Gastroesophageal sphincter (tissue), 4 donors: Measurements from ENCODE around the gene THY1. TPM values are rescaled to one million over a fixed set of nuclear protein-coding genes. Genes with fewer than 3 reads are reported as not detected.

Experiments used
- ATAC-seq: fragments of 150-250 bp; one replicate; pipeline ENCODE4 v1.9.1; 2016; ENCODE audit warnings: mild to moderate bottlenecking, moderate library complexity
- H3K27ac ChIP-seq, 4 donors: fragments of 200-600 bp; sonication (generic) in 3 of 4; 1 replicate in 3 of 4; 2 replicates in 1 of 4; pipeline ENCODE4 v1.5.1; 2016 to 2019
- H3K27me3 ChIP-seq: fragments of 200-600 bp; sonication (generic); one replicate; pipeline ENCODE4 v1.5.1; 2019
- H3K36me3 ChIP-seq, 2 donors: fragments of 200-600 bp; sonication (generic); one replicate each; pipeline ENCODE4 v1.5.1; 2019; ENCODE audit warnings: control low read depth in 1 of 2
- H3K4me1 ChIP-seq, 3 donors: fragments of 200-600 bp; sonication (generic); 1 replicate in 2 of 3; 2 replicates in 1 of 3; pipeline ENCODE4 v1.5.1; 2016 to 2019; ENCODE audit warnings: control low read depth in 2 of 3
- H3K4me3 ChIP-seq, 2 donors: fragments of 200-600 bp; sonication (generic); one replicate each; pipeline ENCODE4 v1.5.1; 2019; ENCODE audit warnings: mild to moderate bottlenecking in 1 of 2, moderate library complexity in 1 of 2
- H3K9me3 ChIP-seq, 3 donors: fragments of 200-600 bp; sonication (generic); one replicate each; pipeline ENCODE4 v1.5.1; 2017 to 2019; ENCODE audit warnings: control low read depth in 2 of 3
- CTCF ChIP-seq, 4 experiments: fragments of 200-600 bp in 2 of 4; fragments of 450-650 bp in 2 of 4; sonication (generic) in 1 of 4; IDR thresholded peaks; one replicate each; pipeline ENCODE4 v1.5.1; 2017 to 2019; ENCODE audit warnings: antibody characterized with exemption in 4 of 4, mild to moderate bottlenecking in 2 of 4, moderate library complexity in 2 of 4
- EP300 ChIP-seq: sonication (generic); formaldehyde crosslinking; IDR thresholded peaks from one replicate; pipeline ENCODE4 v1.6.1; 2017; ENCODE audit warnings: antibody characterized with exemption, mild to moderate bottlenecking
- POLR2A ChIP-seq, 2 donors: fragments of 450-650 bp; IDR thresholded peaks; one replicate each; pipeline ENCODE4 v1.6.1; 2017; ENCODE audit warnings: antibody characterized with exemption in 2 of 2, mild to moderate bottlenecking in 2 of 2, moderate library complexity in 1 of 2
- POLR2AphosphoS5 ChIP-seq: sonication (generic); formaldehyde crosslinking; IDR thresholded peaks from one replicate; pipeline ENCODE4 v1.6.1; 2017; ENCODE audit warnings: antibody characterized with exemption
- WGBS, 2 donors: methylation state at CpG; one replicate each; pipeline ENCODE4 v1.1.5; 2018; ENCODE audit warnings: low coverage in 1 of 2; 5-methylcytosine and 5-hydroxymethylcytosine counted together
- total RNA-seq, 4 donors: library from RNA; depleted of rRNA; stranded (reverse); fragments of >200 nt; gene quantifications; one replicate each; pipeline ENCODE4 v1.1.0, GENCODE V29; 2016

The THY1 gene
- total RNA-seq, 4 donors from 2014 or later = 2.5 to 34.5 (median 16.8) TPM

- Histone ChIP-seq H3K9me3 (no peaks in the 10 kb centered on the region), H3K4me1 (peaks cover 0 to 27% (median 16%) of the 10 kb centered on the region in 3 donors), H3K27ac (no peak overlapping the region), H3K27me3 (peaks cover 20% of the 10 kb centered on the region), H3K36me3 (no peaks in the 10 kb centered on the region), H3K4me3 (no peak overlapping the region)
- WGBS, 2 donors = 63 to 87% methylated on average over 3 to 4 of the region's 4 CpGs
- TF ChIP-seq POLR2A (IDR thresholded peaks at IDR 0.05) (no peak), EP300 (no peak), CTCF (IDR thresholded peaks at IDR 0.05) (no peak), POLR2AphosphoS5 (no peak)
- no peak for ATAC-seq
Measured at GRCh38 chr11:119426142-119426541, 3.2 kb upstream of the THY1 start.

- Histone ChIP-seq H3K27me3 (peaks cover 33% of the 10 kb centered on the region), H3K4me3 (no peak overlapping the region), H3K9me3 (no peaks in the 10 kb centered on the region), H3K27ac (no peak overlapping the region), H3K4me1 (peaks cover 0 to 29% (median 16%) of the 10 kb centered on the region in 3 donors), H3K36me3 (no peaks in the 10 kb centered on the region)
- TF ChIP-seq CTCF (IDR thresholded peaks at IDR 0.05) = no peak
- no peak for TF ChIP-seq POLR2A (IDR thresholded peaks at IDR 0.05)
- TF ChIP-seq POLR2AphosphoS5 = no peak
- TF ChIP-seq EP300 = no peak
- ATAC-seq = no peak
- WGBS, 2 donors = 79% methylated on average over 2 of the region's 2 CpGs; no CpG with 5 or more reads in 1 of the 2 donors
Measured at GRCh38 chr11:119424775-119425174, 1.8 kb upstream of the THY1 start.

GRCh38 chr11:119424276-119424675 lies 1.3 kb upstream of the THY1 start:
- Histone ChIP-seq H3K9me3 (no peaks in the 10 kb centered on the region), H3K27me3 (peaks cover 33% of the 10 kb centered on the region), H3K27ac (no peak overlapping the region), H3K4me1 (peaks cover 0 to 29% (median 16%) of the 10 kb centered on the region in 3 donors), H3K4me3 (no peak overlapping the region), H3K36me3 (no peaks in the 10 kb centered on the region)
- no peak for TF ChIP-seq EP300
- no peak for TF ChIP-seq CTCF (IDR thresholded peaks at IDR 0.05)
- no peak for TF ChIP-seq POLR2A (IDR thresholded peaks at IDR 0.05)
- no peak for TF ChIP-seq POLR2AphosphoS5
- WGBS, 2 donors = 76 to 89% methylated on average over 2 to 3 of the region's 3 CpGs
- no peak for ATAC-seq

- TF ChIP-seq EP300 (no peak), POLR2AphosphoS5 (no peak), POLR2A (IDR thresholded peaks at IDR 0.05) (no peak), CTCF (IDR thresholded peaks at IDR 0.05) (no peak)
- 51 to 74% methylated on average over 6 to 7 of the region's 14 CpGs for WGBS, 2 donors
- Histone ChIP-seq H3K36me3 (peaks cover 0 to 3% of the 10 kb centered on the region in 2 donors), H3K27ac (peak overlapping the region in 1 of 4 donors; percentile 72), H3K4me1 (peaks cover 0 to 29% (median 16%) of the 10 kb centered on the region in 3 donors), H3K4me3 (peak overlapping the region in 1 of 2 donors; percentile 60), H3K27me3 (peaks cover 38% of the 10 kb centered on the region), H3K9me3 (no peaks in the 10 kb centered on the region)
- ATAC-seq = no peak
Measured at GRCh38 chr11:119423509-119424254, 710 bp upstream of the THY1 start.
